ENCODE results near the gene DFFA. TPM values are rescaled to one million over a fixed set of nuclear protein-coding genes. Genes with fewer than 3 reads are reported as not detected.

The DFFA gene
- total and polyA plus RNA-seq, 2 experiments from 2014 or later, result 24.1 to 30.0 TPM

GRCh38 chr1:10502206-10502605, 29.9 kb upstream of the DFFA start:
- no peak for DNase-seq (ENCODE audit: low spot score)
- H3K27me3 ChIP-seq, result no peaks in the 10 kb centered on the region
- H3K9me2 ChIP-seq (replicated peaks; ENCODE audit: insufficient read depth), result no peaks in the 10 kb centered on the region
- H3K4me1 ChIP-seq (ENCODE audit: insufficient read depth), result no peaks in the 10 kb centered on the region
- peaks cover 90% of the 10 kb centered on the region for H3K79me2 ChIP-seq
- H3K9me3 ChIP-seq (ENCODE audit: low read depth), result no peaks in the 10 kb centered on the region
- no peaks in the 10 kb centered on the region for H3K36me3 ChIP-seq (replicated peaks; ENCODE audit: insufficient read depth, low read depth)
- no peak overlapping the region for H2AFZ ChIP-seq
- TF ChIP-seq, protein P1, sequence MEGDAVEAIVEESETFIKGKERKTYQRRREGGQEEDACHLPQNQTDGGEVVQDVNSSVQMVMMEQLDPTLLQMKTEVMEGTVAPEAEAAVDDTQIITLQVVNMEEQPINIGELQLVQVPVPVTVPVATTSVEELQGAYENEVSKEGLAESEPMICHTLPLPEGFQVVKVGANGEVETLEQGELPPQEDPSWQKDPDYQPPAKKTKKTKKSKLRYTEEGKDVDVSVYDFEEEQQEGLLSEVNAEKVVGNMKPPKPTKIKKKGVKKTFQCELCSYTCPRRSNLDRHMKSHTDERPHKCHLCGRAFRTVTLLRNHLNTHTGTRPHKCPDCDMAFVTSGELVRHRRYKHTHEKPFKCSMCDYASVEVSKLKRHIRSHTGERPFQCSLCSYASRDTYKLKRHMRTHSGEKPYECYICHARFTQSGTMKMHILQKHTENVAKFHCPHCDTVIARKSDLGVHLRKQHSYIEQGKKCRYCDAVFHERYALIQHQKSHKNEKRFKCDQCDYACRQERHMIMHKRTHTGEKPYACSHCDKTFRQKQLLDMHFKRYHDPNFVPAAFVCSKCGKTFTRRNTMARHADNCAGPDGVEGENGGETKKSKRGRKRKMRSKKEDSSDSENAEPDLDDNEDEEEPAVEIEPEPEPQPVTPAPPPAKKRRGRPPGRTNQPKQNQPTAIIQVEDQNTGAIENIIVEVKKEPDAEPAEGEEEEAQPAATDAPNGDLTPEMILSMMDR (IDR thresholded peaks at IDR 0.05; ENCODE audit: poor library complexity), result no peak
- no peak for TF ChIP-seq EZH2 (IDR thresholded peaks at IDR 0.05; ENCODE audit: borderline replicate concordance)
- no peak for TF ChIP-seq EZH2phosphoT487 (IDR thresholded peaks at IDR 0.05; ENCODE audit: low read depth, severe bottlenecking, unreplicated experiment)
- H4K20me1 ChIP-seq (ENCODE audit: insufficient read depth, poor library complexity, severe bottlenecking), result peaks cover 9% of the 10 kb centered on the region
- no peak overlapping the region for H3K27ac ChIP-seq
- WGBS (ENCODE audit: low lambda C conversion rate, missing lambda C conversion rate), result 83% methylated on average over 5 of the region's 5 CpGs
- no peak overlapping the region for H3K4me2 ChIP-seq
- H3K4me3 ChIP-seq, result no peak overlapping the region

DNA sequence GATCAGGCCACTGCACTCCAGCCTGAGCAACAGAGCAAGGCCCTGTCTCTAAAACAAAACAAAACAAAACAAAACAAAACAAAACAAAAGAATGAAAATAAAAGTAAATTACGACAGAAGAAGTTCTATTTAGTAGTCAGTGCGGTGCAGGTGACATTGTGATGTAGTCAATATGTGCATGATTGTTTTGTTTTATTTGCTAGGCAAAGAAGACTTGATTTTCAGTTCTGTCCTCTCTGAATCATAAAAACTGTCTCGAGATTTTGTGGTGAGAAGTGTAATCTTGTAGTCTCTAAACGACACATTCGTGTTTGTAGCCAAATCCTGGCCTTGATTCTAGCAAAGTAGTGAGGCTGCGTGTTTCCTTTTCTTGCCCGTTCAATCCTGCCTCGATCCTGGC, 25.9 kb upstream of the DFFA start:
- Histone ChIP-seq H4K20me1 (ENCODE audit: insufficient read depth, poor library complexity, severe bottlenecking) (peaks cover 22% of the 10 kb centered on the region), H3K4me3 (no peak overlapping the region), H3K9me3 (ENCODE audit: low read depth) (no peaks in the 10 kb centered on the region), H3K79me2 (peaks cover 87% of the 10 kb centered on the region), H3K27ac (no peak overlapping the region), H3K4me1 (ENCODE audit: insufficient read depth) (no peaks in the 10 kb centered on the region), H3K4me2 (no peak overlapping the region), H3K9me2 (replicated peaks; ENCODE audit: insufficient read depth) (no peaks in the 10 kb centered on the region), H2AFZ (no peak overlapping the region), H3K36me3 (replicated peaks; ENCODE audit: insufficient read depth, low read depth) (no peaks in the 10 kb centered on the region), H3K27me3 (no peaks in the 10 kb centered on the region)
- TF ChIP-seq EZH2phosphoT487 (IDR thresholded peaks at IDR 0.05; ENCODE audit: low read depth, severe bottlenecking, unreplicated experiment), result no peak
- TF ChIP-seq, protein P1 (IDR thresholded peaks at IDR 0.05; ENCODE audit: poor library complexity), result no peak
- no peak for TF ChIP-seq EZH2 (IDR thresholded peaks at IDR 0.05; ENCODE audit: borderline replicate concordance)
- 92% methylated on average over 8 of the region's 8 CpGs for WGBS (ENCODE audit: low lambda C conversion rate, missing lambda C conversion rate)
- DNase-seq (ENCODE audit: low spot score), result no peak

DNA sequence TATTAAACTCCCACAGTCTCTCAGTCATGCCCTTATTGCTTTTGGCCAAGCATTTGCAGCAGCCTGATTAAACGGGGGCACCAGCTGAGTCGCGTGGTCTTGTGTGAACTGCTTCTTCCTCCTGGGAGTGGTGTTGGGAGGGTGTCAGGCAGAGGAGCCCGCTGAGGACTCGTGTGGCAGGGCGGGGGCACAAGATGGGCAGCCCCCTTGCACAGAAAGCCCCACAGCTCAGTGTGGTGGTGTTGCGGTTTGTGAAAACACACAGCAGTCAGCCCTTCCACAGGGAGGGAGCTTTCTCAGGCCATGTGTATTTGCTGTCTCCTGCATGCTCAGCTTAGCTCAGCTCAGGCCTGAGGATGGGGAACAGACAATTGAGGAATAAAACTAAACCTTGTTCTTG, 24.8 kb upstream of the DFFA start:
- no peak overlapping the region for H3K4me2 ChIP-seq
- no peaks in the 10 kb centered on the region for H3K9me3 ChIP-seq (ENCODE audit: low read depth)
- peaks cover 89% of the 10 kb centered on the region for H3K79me2 ChIP-seq
- H2AFZ ChIP-seq, result no peak overlapping the region
- H3K4me3 ChIP-seq, result no peak overlapping the region
- no peak for TF ChIP-seq EZH2phosphoT487 (IDR thresholded peaks at IDR 0.05; ENCODE audit: low read depth, severe bottlenecking, unreplicated experiment)
- TF ChIP-seq EZH2 (IDR thresholded peaks at IDR 0.05; ENCODE audit: borderline replicate concordance), result no peak
- TF ChIP-seq, protein P1 (IDR thresholded peaks at IDR 0.05; ENCODE audit: poor library complexity), result no peak
- H3K27me3 ChIP-seq, result no peaks in the 10 kb centered on the region
- WGBS (ENCODE audit: low lambda C conversion rate, missing lambda C conversion rate), result 94% methylated on average over 7 of the region's 7 CpGs
- H3K36me3 ChIP-seq (replicated peaks; ENCODE audit: insufficient read depth, low read depth), result no peaks in the 10 kb centered on the region
- H3K4me1 ChIP-seq (ENCODE audit: insufficient read depth), result no peaks in the 10 kb centered on the region
- no peaks in the 10 kb centered on the region for H3K9me2 ChIP-seq (replicated peaks; ENCODE audit: insufficient read depth)
- peaks cover 26% of the 10 kb centered on the region for H4K20me1 ChIP-seq (ENCODE audit: insufficient read depth, poor library complexity, severe bottlenecking)
- no peak overlapping the region for H3K27ac ChIP-seq
- no peak for DNase-seq (ENCODE audit: low spot score)

GRCh38 chr1:10495952-10496351, 23.6 kb upstream of the DFFA start:
- Histone ChIP-seq H3K79me2 (peaks cover 91% of the 10 kb centered on the region), H3K4me1 (ENCODE audit: insufficient read depth) (no peaks in the 10 kb centered on the region), H3K4me3 (no peak overlapping the region), H4K20me1 (ENCODE audit: insufficient read depth, poor library complexity, severe bottlenecking) (peaks cover 34% of the 10 kb centered on the region), H3K9me3 (ENCODE audit: low read depth) (no peaks in the 10 kb centered on the region), H3K9me2 (replicated peaks; ENCODE audit: insufficient read depth) (no peaks in the 10 kb centered on the region), H3K27me3 (no peaks in the 10 kb centered on the region), H3K4me2 (no peak overlapping the region), H2AFZ (no peak overlapping the region), H3K36me3 (replicated peaks; ENCODE audit: insufficient read depth, low read depth) (no peaks in the 10 kb centered on the region), H3K27ac (peak overlapping the region; percentile 65)
- WGBS (ENCODE audit: low lambda C conversion rate, missing lambda C conversion rate), result 83% methylated on average over 14 of the region's 14 CpGs
- TF ChIP-seq EZH2 (IDR thresholded peaks at IDR 0.05; ENCODE audit: borderline replicate concordance), result no peak
- TF ChIP-seq, protein P1 (IDR thresholded peaks at IDR 0.05; ENCODE audit: poor library complexity), result no peak
- no peak for TF ChIP-seq EZH2phosphoT487 (IDR thresholded peaks at IDR 0.05; ENCODE audit: low read depth, severe bottlenecking, unreplicated experiment)
- no peak for DNase-seq (ENCODE audit: low spot score)
